Keratinocyte (primary cell): ENCODE data around the gene L3MBTL2. TPM values are rescaled to one million over a fixed set of nuclear protein-coding genes. Genes with fewer than 3 reads are reported as not detected.
A peak's percentile ranks its signal among the peaks of the same experiment; 100 is the strongest.

Experiments
- DNase-seq: peaks from one replicate; pipeline ENCODE4 v3.0.0-alpha.2; 2011; ENCODE audit warnings: low read depth, missing footprints, low spot score
- FAIRE-seq: peaks from 2 replicates; lab custom pipeline; 2011; peaks lifted over from hg19 to GRCh38; lab: Jason Lieb, UNC
- H2AFZ ChIP-seq: 2 replicates; pipeline ENCODE4 v1.6.0; 2012; ENCODE audit warnings: low read length, control low read depth, inconsistent platforms; ENCODE audit not compliant: control insufficient read depth
- H3K27ac ChIP-seq: 2 replicates; pipeline ENCODE4 v1.5.1; 2011; ENCODE audit warnings: low read length; ENCODE audit not compliant: control insufficient read depth, insufficient read depth
- H3K27me3 ChIP-seq: 3 replicates; pipeline ENCODE4 v1.6.0; 2011; ENCODE audit warnings: low read length; ENCODE audit not compliant: control insufficient read depth, insufficient read depth; ENCODE audit errors: extremely low read depth
- H3K36me3 ChIP-seq, 2 experiments: 2 replicates in 1 of 2; 3 replicates in 1 of 2; pipeline ENCODE4 v1.5.1; 2011; ENCODE audit warnings: low read length in 2 of 2, mild to moderate bottlenecking in 1 of 2; ENCODE audit not compliant: control insufficient read depth in 2 of 2, insufficient read depth in 2 of 2; ENCODE audit errors: extremely low read depth in 1 of 2
- H3K4me1 ChIP-seq: 3 replicates; pipeline ENCODE4 v1.5.1; 2011; ENCODE audit warnings: low read length; ENCODE audit not compliant: control insufficient read depth, insufficient read depth; ENCODE audit errors: extremely low read depth
- H3K4me2 ChIP-seq: 3 replicates; pipeline ENCODE4 v1.6.0; 2011; ENCODE audit warnings: low read depth, low read length; ENCODE audit not compliant: control insufficient read depth, insufficient read depth; ENCODE audit errors: extremely low read depth
- H3K4me3 ChIP-seq, 3 experiments: fragments of 200-600 bp in 1 of 3; sonication (generic) in 1 of 3; 2 replicates in 2 of 3; 3 replicates in 1 of 3; pipeline ENCODE4 v1.5.1; 2011 to 2016; ENCODE audit warnings: low read length in 3 of 3, mild to moderate bottlenecking in 3 of 3, control low read depth in 2 of 3, inconsistent platforms in 1 of 3, low read depth in 1 of 3, mixed read lengths in 1 of 3, mixed run types in 1 of 3, moderate library complexity in 1 of 3; ENCODE audit not compliant: control insufficient read depth in 2 of 3, insufficient read depth in 2 of 3; ENCODE audit errors: extremely low read depth in 1 of 3
- H3K79me2 ChIP-seq: 2 replicates; pipeline ENCODE4 v1.6.0; 2012; ENCODE audit warnings: low read length; ENCODE audit not compliant: control insufficient read depth, insufficient read depth
- H3K9ac ChIP-seq: 3 replicates; pipeline ENCODE4 v1.6.0; 2011; ENCODE audit warnings: low read length; ENCODE audit not compliant: control insufficient read depth, insufficient read depth; ENCODE audit errors: extremely low read depth
- H3K9me1 ChIP-seq: 3 replicates; pipeline ENCODE4 v1.6.0; 2011; ENCODE audit warnings: low read length; ENCODE audit not compliant: control insufficient read depth, insufficient read depth; ENCODE audit errors: extremely low read depth
- H3K9me3 ChIP-seq: 2 replicates; pipeline ENCODE4 v1.5.1; 2012; ENCODE audit warnings: low read depth, low read length; ENCODE audit not compliant: control insufficient read depth
- H4K20me1 ChIP-seq: 3 replicates; pipeline ENCODE4 v1.6.0; 2011; ENCODE audit warnings: low read length; ENCODE audit not compliant: control insufficient read depth, insufficient read depth; ENCODE audit errors: extremely low read depth
- EZH2 ChIP-seq: IDR thresholded peaks from one replicate; pipeline ENCODE4 v1.6.1; 2012; ENCODE audit warnings: inconsistent platforms, mild to moderate bottlenecking, low read length, moderate library complexity
- dilution Hi-C: fragments of 300-500 bp; cut with MboI; formaldehyde crosslinking; loops from one replicate; pipeline ENCODE4 v1.7.0; 2020; ENCODE audit warnings: low sequenced_read_pairs; ENCODE audit not compliant: extremely low pct_ligation_motif_present
- polyA plus RNA-seq, 5 experiments: library from polyadenylated mRNA; depleted of rRNA in 3 of 5; stranded (reverse) in 3 of 5; stranded (forward) in 1 of 5; unstranded in 1 of 5; fragments of >200 nt; gene quantifications; 1 replicate in 1 of 5; 2 replicates in 3 of 5; 3 replicates in 1 of 5; pipeline versions ENCODE4 v1.2.1 to v1.2.3, GENCODE V29; 2011 to 2012; ENCODE audit warnings: missing spikeins in 2 of 5, low read depth in 1 of 5, low replicate concordance in 1 of 5
- TF ChIP-seq, protein P1 (sequence below), 3 experiments: IDR thresholded peaks in 1 of 3; conservative IDR thresholded peaks in 1 of 3; optimal IDR thresholded peaks in 1 of 3; 2 replicates in 2 of 3; 3 replicates in 1 of 3; pipeline versions ENCODE3 to v1.5.1; 2011; ENCODE audit warnings: low read length in 3 of 3, mild to moderate bottlenecking in 3 of 3, moderate library complexity in 2 of 3, control low read depth in 1 of 3, inconsistent platforms in 1 of 3; ENCODE audit not compliant: insufficient read depth in 2 of 3; ENCODE audit errors: extremely low read depth in 1 of 3

L3MBTL2 gene
- polyA plus RNA-seq, 1 donor (not counting 4 experiments of a cell fraction or from before 2014, with no cell fraction given) = 16.7 TPM

- DNase-seq (no peak), FAIRE-seq (no peak)
- Histone ChIP-seq H3K4me3 (no peak overlapping the region), H2AFZ (no peak overlapping the region), H3K36me3 (peaks cover 65 to 75% of the 10 kb centered on the region in 2 experiments), H3K4me1 (peaks cover 5% of the 10 kb centered on the region), H3K79me2 (peaks cover 17% of the 10 kb centered on the region), H3K9ac (no peak overlapping the region), H4K20me1 (peaks cover 8% of the 10 kb centered on the region), H3K27ac (no peak overlapping the region), H3K27me3 (no peaks in the 10 kb centered on the region), H3K9me1 (no peaks in the 10 kb centered on the region), H3K9me3 (no peaks in the 10 kb centered on the region), H3K4me2 (no peak overlapping the region)
- no peak for TF ChIP-seq EZH2
- TF ChIP-seq, protein P1, sequence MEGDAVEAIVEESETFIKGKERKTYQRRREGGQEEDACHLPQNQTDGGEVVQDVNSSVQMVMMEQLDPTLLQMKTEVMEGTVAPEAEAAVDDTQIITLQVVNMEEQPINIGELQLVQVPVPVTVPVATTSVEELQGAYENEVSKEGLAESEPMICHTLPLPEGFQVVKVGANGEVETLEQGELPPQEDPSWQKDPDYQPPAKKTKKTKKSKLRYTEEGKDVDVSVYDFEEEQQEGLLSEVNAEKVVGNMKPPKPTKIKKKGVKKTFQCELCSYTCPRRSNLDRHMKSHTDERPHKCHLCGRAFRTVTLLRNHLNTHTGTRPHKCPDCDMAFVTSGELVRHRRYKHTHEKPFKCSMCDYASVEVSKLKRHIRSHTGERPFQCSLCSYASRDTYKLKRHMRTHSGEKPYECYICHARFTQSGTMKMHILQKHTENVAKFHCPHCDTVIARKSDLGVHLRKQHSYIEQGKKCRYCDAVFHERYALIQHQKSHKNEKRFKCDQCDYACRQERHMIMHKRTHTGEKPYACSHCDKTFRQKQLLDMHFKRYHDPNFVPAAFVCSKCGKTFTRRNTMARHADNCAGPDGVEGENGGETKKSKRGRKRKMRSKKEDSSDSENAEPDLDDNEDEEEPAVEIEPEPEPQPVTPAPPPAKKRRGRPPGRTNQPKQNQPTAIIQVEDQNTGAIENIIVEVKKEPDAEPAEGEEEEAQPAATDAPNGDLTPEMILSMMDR (optimal IDR thresholded peaks at IDR 0.05 in 1 of 3, IDR thresholded peaks at IDR 0.05 in 1 of 3, conservative IDR thresholded peaks at IDR 0.05 in 1 of 3; ENCODE audit: extremely low read depth in 1 of 3, insufficient read depth in 2 of 3, low read length in 3 of 3) = no peak
- dilution Hi-C loops = no loop called here
Measured at GRCh38 chr22:41254230-41254629, 49.1 kb downstream of the L3MBTL2 start.

- H2AFZ ChIP-seq = no peak overlapping the region
- no peaks in the 10 kb centered on the region for H3K9me1 ChIP-seq
- no peak for TF ChIP-seq EZH2
- TF ChIP-seq, protein P1 (optimal IDR thresholded peaks at IDR 0.05 in 1 of 3, IDR thresholded peaks at IDR 0.05 in 1 of 3, conservative IDR thresholded peaks at IDR 0.05 in 1 of 3; ENCODE audit: extremely low read depth in 1 of 3, insufficient read depth in 2 of 3, low read length in 3 of 3) = peak; percentile 48 to 53 (median 52)
- H3K36me3 ChIP-seq = peaks cover 63 to 68% of the 10 kb centered on the region in 2 experiments
- H3K9me3 ChIP-seq = no peaks in the 10 kb centered on the region
- FAIRE-seq = peak; percentile 39
- peaks cover 8% of the 10 kb centered on the region for H4K20me1 ChIP-seq
- H3K9ac ChIP-seq = peak overlapping the region; percentile 54
- peak overlapping the region; percentile 38 for H3K27ac ChIP-seq
- H3K4me3 ChIP-seq = no peak overlapping the region
- H3K4me1 ChIP-seq = peaks cover 5% of the 10 kb centered on the region
- no peaks in the 10 kb centered on the region for H3K27me3 ChIP-seq
- dilution Hi-C loops = no loop called here
- no peak overlapping the region for H3K4me2 ChIP-seq
- DNase-seq = no peak
- peaks cover 16% of the 10 kb centered on the region for H3K79me2 ChIP-seq
Measured at GRCh38 chr22:41256254-41257253, 51.4 kb downstream of the L3MBTL2 start.
